T-helper 2 cell (primary cell): ENCODE results near the gene CLNK.
A peak's percentile ranks its signal among the peaks of the same experiment; 100 is the strongest.

Experiments used
- DNase-seq, 5 experiments: peaks; one replicate each; pipeline versions ENCODE4 v3.0.0 to v3.0.0-alpha.2; 2012 to 2022

CLNK gene

GRCh38 chr4:10504570-10505179, 179.9 kb downstream of the CLNK start:
- DNase-seq = no peak

- no peak for DNase-seq
Measured at GRCh38 chr4:10502717-10503116, 181.9 kb downstream of the CLNK start.

DNA sequence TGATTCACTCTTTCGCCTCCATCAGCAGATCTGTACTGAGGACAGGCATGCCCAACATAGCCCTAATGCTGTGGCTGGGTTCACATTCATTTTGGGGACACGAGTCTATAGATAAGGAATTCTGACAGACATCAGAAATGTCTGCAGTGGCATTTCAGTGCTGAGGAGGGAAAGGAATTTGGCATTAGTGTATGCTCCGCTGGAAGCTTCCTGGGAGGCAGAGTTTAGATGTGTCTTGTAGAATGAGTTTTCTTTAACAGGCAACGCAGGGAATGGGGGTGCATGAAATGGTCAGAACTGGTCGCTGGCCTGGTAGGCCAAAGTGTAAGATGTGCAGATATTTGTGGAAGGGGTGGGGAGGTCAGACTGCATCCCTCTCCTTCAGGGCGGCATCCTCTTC, 183.8 kb downstream of the CLNK start:
- DNase-seq = no peak

GRCh38 chr4:10496200-10496599, 188.4 kb downstream of the CLNK start:
- DNase-seq = no peak

- no peak for DNase-seq
Measured at GRCh38 chr4:10495651-10496050, 188.9 kb downstream of the CLNK start.

- no peak for DNase-seq
Measured at GRCh38 chr4:10492464-10492863, 192.1 kb downstream of the CLNK start.

- DNase-seq = no peak
Measured at GRCh38 chr4:10491401-10491800, 193.2 kb downstream of the CLNK start.

GRCh38 chr4:10490996-10491395, 193.6 kb downstream of the CLNK start:
- DNase-seq = no peak

GRCh38 chr4:10482913-10483312, 201.7 kb downstream of the CLNK start:
- DNase-seq = no peak

DNA sequence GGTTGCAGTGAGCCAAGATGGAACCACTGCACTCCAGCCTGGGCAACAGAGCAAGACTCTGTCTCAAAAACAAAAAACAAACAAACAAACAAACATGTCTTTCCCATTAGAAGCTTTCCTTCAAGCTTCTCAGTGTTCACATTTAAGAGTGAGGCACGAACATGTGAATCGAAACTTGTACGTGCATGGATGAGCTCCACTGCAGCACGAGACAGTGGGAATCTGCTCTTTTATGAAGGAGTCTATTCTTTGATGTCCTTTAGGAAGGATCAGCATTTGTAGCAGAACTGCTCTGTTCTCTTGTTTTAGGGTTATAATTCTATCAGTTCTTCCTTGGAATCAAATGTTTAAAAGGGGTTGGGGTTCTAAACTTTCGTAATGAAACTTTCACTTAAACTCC, 204.0 kb downstream of the CLNK start:
- no peak for DNase-seq

- no peak for DNase-seq
Measured at GRCh38 chr4:10478621-10479020, 205.9 kb downstream of the CLNK start.

DNA sequence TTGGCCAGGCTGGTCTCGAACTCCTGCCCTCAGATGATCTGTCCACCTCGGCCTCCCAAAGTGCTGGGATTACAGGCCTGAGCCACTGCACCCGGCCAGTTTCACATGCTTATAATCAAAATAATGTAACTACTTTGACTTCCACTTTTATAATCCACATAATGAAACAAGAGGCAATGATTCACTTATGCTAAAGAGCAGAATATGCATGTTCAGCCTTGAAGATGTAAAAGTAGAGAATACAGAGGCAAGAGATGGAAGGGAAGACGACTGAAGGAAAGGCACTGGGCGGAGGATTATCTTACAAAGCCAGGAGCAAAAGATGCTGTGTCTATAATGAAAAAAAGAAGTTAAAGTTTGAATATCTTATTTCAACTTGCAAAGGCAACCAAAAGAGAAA, 214.1 kb downstream of the CLNK start:
- no peak for DNase-seq

GRCh38 chr4:10466161-10466560, 218.4 kb downstream of the CLNK start:
- DNase-seq = no peak

- DNase-seq = no peak
Measured at GRCh38 chr4:10462876-10463275, 221.7 kb downstream of the CLNK start.

- no peak for DNase-seq
Measured at GRCh38 chr4:10461850-10462400, 222.6 kb downstream of the CLNK start.

- DNase-seq = peak; percentile 55 to 88 (median 63)
Measured at GRCh38 chr4:10461091-10461849, 223.3 kb downstream of the CLNK start.

DNA sequence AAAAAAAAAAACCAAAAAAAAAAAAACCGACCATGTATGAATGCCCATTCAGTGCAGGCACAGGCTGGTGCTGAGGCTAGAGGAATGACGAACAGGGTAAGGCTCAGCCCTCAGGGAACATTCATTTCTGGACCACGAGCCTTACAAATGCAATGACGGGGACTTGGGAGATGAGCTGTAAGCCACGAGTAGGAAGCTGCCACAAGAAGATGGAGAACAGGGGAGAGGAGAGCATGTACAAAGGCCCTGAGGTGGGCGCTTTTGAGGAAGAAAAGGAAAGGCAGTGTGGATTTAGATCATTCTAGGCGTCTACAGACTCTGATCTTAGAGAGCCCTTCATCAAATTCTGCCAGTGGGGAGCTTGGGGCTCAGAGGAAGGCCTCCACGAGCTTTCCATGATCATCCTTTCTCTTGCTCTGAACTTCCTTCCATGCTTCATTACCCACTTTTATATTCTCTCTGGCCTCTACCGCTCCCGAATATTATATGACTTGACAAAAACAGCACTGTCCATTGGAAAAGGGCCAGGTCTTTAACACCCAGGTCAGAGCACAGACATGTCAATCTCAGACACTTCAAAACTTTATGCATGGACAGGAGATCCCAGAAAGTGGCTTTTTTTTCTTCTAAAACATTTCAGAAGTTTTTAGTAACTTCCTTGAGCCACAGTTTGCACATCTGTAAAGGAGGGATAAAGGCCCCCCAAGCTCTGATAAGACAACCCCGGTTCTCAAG, 224.1 kb downstream of the CLNK start:
- peak in 1 of 5 experiments; percentile 86 for DNase-seq

DNA sequence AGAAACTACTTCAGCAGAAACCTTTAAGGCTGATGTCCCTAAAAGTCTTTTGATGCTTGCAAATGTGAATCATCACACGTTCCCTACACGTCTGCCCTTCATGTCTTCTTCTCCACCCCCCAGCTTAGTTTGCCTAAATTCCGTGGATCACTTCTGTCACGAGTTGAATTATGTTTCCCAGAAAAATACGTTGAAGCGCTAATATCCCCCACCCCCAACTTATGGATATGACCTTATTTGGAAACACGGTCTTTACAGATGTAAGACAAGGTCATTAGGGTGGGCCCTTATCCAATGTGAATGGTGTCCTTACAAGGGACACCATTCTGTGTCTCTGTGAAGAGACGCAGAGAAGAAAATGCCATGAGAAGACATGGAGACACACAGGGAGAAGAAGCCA, 225.3 kb downstream of the CLNK start:
- no peak for DNase-seq

GRCh38 chr4:10458177-10458576, 226.4 kb downstream of the CLNK start:
- no peak for DNase-seq

DNA sequence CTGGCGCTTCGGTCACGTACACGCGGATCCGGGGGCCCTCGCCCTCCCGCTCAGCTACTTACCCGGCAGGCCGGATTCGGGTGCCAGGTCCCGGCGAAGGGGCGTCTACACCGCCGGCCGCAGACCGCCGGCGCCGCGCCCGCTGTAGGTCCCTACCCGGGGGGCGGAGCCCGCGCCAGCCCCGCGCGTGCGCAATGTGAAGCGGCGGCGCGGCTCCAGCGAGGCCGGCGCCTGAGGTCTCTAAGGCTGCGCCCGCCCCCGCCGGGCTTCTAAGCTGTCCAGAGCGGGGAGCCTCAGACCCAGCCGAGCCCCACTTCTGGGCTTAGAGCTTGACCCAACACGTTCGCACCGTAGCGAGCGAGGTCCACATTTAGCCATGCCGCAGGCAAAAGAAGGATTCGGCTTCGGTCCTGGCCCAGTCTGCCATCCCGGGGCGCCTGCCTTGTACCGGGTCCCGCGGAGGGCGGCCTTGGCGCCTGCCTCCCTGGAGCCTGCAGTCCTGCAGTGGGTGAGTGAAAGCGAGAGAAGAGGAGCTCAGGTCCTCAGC, 227.2 kb downstream of the CLNK start, which contains the start of gene ZNF518B:
Gene ZNF518B, minus strand, starts transcription at position 172 of the 547 bp plus-strand sequence. CDS start 11,098 bp downstream, outside the sequence.
- DNase-seq = peak; percentile 64 to 91 (median 73)

DNA sequence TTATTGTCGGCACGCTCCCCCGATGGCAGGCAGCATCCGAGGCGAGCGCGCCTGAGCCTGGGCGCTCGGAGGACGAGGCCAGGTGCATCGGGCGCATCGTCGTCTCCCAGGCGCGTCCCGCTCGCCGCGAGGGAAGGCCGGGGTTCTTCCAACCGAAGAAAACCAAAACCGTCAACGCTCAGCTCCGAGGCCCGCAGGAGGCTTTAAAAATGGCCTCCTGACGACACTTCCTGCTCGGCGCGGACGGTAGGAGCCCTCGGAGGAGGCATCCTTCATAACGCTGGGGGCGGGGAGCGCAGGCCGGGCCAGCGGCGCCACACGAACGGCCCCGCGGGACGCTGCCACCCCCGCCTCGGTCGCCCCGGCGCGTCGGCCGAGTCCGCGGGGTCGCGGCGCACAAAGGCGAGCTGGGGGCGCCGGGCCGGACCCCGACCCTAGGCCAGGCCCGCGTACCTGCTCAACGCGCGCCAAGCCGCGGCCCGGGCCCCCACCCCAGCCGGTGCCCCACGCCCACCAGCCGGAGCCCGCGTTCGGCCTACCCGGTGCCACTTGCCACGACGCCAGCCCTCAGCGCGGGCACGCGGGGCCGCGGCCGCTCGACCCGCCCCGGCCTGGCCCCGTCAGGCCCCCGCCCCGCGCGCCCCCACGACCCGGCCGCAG, 227.8 kb downstream of the CLNK start:
- peak; percentile 26 to 84 (median 51) for DNase-seq

DNA sequence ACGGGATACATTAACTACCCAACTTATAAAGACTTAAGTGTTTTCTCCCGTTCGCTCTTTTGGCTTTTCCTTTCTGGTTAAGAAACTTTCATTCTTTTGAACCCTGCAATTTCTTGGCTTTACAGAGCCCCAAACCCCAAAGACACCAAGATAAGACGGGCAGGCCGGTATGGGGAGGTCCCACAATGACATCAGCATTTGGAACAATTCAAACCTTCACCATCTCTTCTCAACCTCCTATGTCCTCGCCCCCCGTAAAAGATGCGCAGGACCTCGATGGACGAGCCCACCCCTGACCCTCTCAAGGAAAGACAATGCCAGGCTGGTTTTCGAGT, 228.3 kb downstream of the CLNK start:
- peak in 1 of 5 experiments; percentile 27 for DNase-seq

GRCh38 chr4:10455133-10455532, 229.4 kb downstream of the CLNK start:
- DNase-seq = no peak
